HG02943 (cell line): Measurements from ENCODE around the gene SRP68.

Source experiments
- ATAC-seq: cut with Tn5 transposase; IDR thresholded peaks from one replicate; pipeline ENCODE4 v1.9.1; 2021; ENCODE audit warnings: mild to moderate bottlenecking, low read depth, moderate library complexity; ENCODE audit not compliant: unreplicated experiment

SRP68 gene

DNA sequence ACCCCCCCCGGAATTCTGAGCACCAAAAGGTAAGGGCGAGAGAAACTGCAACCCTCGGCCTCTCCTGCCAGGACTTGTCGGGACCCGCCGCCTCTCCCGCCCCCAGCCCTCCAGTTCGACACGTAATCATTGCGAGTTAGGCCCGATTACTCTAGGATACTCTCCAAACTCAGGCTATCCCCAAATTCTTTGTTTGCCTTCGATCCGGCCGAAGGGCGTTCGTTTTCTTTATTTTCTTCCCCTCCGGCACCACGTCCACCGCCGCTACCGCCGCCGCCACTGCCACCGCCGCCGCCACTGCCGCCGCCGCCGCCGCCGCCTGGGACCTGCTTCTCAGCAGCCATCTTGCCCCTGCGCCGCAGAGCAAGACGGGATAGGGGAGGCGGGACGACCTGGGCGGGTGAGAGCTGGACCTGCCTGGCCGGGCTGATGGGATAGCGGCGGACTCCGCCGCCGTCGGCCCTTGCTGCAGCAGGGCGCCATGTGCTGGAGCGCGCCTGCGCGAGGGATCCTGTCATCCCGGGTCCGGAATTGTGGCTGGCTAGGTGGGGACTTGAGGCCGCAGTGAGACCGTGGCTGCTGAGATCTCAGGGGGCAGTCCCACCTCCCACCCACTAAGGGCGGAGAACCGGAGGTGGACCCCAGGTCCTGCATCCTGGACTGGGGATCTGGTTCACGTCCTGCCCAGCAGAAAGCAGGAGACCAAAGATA lies at the start of gene SRP68:
SRP68 (minus strand) TSS at position 370 of the 711 bp plus-strand sequence; CDS start at position 344, 26 bp downstream.
- ATAC-seq, result peak; percentile 68

DNA sequence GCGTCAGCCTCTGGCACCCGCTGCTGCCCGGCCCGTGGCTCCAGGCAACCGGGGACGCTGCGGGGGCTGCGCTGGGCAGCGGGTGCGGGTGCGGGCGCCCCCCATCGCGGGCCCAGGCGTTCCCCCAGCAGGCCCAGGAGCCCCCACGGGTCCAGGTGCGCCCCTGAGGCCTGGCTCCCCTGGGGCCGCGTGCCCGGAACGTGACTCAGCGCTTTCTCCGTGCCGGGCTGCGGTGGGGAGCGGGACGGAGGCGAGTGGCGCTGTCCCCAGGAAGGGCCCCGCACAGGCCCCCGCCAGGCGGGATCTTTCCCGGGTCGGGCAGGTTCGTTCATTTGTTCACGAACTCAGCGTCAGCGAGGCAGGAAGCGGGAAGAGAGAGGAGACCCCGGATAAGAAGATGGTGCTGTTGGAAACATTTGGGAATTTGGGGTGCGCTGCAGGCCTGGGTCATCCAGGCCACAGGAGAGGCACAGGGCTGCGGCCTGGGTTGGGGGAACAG lies 49.7 kb upstream of the SRP68 start:
- ATAC-seq, result no peak

DNA sequence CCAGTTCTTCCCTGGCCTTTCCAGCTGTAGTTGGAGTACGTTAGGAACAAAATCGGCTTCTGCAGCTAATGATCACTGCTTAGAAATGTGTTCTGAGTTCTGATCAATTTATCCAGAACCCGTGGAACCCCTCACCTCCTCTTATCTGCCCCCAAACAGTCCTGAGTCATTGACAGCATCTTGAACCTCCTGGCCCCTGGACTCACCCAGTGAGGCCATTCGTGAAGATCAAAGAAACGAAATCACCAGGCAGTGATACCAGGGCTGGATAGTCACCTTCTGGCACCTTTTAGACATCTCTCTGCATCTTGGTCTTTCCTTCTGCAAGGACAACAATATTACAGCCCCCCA lies 48.3 kb upstream of the SRP68 start:
- no peak for ATAC-seq

DNA sequence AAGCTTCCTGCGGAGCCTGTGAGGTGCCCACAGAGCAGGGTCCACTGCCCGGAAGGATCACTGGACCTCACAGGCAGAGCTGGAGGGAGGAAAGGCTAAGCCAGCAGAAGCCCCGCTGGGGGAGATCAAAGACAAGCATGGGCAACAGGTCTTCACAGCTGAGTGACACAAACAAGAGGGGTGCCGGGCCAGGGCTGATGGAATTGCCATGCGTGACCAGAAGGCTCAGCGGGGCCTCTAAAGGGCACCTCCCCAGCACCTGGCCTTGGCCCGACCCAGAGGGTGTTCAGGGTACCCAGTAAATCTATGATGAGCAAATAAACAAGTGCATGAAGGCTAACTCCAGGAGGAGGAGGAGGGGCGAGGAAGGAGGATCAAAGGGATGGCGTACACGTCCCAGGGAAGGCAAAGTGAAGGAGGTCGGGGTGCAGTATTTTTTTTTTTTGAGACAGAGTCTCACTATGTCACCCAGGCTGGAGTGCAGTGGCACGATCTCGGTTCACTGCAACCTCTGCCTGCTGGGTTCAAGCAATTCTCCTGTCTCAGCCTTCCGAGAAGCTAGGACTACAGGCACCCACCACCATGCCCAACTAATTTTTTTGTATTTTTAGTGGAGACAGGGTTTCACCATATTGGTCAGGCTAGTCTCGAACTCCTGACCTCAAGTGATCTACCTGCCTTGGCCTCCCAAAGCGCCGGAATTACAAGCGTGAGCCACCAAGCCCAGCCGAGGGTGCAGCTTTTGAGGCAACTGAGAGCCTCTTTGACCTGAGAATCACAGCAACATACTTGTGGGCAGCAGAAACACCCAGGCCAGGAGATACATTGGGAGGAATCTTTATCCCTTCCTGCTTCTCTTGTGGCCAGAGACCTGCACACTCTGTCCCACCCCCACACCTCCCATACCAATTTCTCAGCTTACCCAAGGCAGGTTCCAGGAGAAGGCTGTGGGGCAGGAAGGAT lies 47.4 kb upstream of the SRP68 start:
- ATAC-seq, result no peak

DNA sequence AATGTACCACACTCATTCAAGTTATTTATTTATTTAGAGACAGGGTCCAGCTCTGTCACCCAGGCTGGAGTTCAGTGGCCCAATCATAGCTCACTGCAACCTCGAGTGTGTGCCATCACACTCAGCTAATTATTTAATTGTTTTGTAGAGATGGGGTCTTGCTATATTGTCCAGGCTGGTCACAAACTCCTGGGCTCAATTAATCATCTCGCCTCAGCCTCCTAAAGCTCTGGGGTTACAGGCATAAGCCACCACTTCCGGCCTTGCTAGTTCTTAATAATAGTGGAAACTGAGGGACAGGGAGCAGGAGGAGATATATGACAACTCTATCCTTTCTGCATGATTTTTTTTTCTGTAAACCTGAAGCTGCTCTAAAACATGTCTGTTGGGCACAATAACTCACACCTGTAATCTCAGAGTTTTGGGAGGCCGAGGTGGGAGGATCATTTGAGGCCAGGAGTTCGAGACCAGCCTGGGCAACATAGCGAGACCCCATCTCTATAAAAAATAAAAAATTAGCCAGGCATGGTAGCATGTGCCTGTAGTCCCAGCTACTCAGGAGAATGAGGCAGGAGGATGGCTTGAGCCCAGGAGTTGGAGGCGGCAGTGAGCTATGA lies 42.9 kb upstream of the SRP68 start:
- no peak for ATAC-seq

DNA sequence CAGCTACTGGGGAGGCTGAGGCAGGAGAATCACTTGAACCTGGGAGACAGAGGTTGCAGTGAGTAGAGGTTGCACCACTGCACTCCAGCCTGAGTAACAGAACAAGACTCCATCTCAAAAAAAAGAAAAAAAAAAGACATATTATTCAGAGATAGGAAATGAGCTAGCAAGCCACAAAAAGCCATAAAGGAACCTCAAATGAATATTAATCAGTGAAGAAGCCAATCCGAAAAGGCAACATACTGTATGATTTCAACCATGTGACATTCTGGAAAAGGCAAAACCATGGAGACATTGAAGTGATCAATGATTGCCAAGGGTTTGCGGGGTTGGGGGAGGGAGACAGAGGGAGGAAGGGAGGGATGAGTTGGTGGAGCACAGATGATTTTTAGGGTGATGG lies 39.6 kb upstream of the SRP68 start:
- no peak for ATAC-seq

DNA sequence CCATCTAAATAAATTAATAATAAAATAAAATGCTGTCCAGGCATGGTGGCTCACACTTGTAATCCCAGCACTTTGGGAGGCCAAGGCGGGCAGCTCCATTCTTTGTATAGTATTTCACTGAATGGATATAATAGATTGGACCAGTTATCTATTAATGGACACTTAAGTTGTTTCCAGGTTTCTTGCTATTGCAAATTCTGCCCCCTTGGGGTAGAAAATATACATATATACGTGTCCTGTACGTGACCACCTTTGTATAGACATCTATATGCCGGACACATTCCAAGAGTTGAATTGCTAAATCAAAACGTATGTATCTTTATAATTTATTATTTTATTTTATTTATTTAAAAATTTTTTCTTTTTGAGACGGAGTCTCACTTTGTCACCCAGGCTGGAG lies 35.2 kb upstream of the SRP68 start:
- ATAC-seq, result no peak

DNA sequence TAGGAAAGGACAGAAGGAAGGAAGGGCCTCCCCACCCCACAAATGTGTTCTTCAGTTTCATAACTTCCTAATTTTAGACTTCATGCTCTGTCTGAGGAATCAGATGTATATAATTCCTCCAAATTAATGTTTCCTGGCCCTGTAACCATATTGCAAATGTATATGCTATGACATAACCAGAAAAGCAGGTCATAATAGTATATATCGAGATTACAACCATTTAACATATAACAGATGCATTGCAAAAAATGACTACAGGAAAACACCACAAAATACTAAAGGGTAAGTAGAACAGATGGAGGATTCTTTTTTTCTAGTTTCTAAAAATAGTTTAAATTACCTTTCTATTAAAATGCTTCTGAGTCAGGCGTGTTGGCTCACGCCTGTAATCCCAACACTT lies 34.4 kb upstream of the SRP68 start:
- no peak for ATAC-seq

DNA sequence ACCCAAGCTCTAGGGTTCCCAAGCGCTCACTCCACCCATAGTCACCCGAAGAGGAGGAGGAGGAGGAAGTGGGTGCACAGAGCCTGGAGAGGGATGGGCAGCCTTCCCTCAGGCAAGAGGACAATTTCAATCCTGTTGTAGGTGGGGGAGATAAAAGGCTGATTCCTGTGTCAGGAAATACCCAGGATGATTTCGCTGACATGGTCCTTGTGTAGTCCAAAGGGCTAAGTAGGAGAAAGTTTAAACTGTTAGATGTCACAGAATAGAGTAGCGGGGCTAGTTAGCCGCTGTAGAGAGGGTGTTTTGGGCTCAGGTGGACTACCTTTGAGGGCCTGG lies 32.5 kb upstream of the SRP68 start:
- ATAC-seq, result no peak

DNA sequence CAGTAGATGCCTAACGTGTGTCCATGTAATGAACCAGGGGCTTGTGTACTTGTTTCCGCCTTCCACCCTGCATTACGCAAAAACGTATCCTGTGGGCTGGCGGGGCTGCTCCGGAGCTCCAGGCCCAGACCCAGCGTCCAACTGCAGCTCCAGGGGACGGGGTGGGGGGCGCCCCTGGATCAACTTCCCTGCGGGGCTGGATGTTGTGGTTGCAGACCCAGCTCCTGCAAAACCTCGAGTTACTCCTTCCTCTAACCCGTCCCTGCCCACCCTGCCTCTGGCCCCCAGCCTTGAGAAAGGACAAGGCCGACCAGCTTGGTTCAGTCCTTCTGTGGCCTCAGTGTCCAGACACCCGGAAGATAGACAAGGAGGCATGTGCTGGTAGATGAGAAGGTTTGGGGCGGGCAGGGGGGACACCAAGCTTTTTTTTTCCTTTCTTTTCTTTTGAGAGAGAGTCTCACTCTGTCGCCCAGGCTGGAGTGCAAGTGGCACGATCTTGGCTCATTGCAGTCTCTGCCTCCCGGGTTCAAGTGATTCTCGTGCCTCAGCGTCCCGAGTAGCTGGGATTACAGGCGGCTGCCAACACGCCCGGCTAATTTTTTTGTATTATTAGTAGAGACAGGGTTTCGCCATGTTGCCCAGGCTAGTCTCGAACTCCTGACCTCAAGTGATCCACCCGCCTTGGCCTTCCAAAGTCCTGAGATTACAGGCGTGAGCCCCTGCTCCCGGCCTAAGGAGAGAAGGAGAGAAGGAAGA lies 32.0 kb upstream of the SRP68 start:
- ATAC-seq, result no peak

DNA sequence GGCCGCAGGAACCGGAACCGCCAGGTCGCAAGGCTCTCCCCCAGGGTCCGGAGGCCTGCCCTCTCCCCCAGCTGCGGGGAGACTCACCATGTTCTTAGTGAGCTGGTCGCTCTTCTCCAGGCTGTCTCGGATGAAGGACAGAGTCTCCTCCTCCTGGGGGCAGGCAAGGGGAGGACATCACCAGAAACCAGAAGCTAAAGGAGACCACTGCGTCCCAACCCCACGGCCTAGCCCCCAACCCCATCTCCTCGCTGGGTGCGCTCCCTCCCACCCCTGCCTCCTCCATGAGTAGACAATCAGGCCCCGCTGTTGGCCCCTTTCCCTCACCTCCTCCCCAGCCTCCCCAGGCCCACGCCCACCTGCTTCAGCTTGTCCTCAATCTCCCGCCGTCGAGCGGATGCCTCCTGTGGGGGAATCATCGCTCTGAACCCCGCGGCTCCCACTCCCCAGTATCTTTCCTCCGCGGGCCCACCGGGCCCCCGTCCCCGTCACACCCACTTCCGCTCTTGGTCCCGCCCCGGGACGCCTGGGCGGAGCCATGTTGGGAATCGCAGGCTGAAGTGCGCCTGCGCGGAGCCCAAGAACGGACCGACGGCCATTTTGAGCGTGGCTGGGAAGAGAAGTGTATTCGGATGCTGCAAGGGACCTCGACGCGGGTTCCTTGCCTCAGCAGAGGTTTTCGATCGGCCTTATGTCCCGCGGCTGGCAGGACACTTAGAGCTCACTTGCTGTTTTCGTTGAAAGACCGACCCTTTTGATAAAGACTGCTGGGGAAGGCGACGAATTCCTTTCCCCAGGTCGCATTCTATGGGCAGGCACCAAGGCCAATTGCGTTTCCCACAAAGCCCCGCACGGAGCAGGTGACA lies 31.2 kb upstream of the SRP68 start, which contains the start of gene EXOC7:
EXOC7 (minus strand) TSS at position 514 of the 866 bp plus-strand sequence; CDS start at position 419, 95 bp downstream.
- ATAC-seq, result peak; percentile 56

DNA sequence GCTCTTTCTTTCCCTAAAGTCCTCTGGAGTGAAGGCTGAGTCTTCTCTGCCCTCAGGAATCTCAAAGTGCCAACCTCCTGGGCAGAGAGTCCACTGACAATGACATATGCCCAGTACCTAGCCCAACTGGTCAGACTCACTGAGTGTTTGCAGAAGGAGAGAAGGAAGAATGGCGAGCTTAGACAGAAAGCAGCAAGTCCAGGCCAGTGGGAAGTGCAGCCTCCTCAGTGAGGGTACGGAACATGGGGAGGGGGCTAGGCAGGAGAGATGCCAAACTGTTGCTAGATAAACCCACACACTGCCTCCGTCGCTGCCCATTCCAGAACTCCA lies 30.6 kb upstream of the SRP68 start:
- ATAC-seq, result peak; percentile 11

DNA sequence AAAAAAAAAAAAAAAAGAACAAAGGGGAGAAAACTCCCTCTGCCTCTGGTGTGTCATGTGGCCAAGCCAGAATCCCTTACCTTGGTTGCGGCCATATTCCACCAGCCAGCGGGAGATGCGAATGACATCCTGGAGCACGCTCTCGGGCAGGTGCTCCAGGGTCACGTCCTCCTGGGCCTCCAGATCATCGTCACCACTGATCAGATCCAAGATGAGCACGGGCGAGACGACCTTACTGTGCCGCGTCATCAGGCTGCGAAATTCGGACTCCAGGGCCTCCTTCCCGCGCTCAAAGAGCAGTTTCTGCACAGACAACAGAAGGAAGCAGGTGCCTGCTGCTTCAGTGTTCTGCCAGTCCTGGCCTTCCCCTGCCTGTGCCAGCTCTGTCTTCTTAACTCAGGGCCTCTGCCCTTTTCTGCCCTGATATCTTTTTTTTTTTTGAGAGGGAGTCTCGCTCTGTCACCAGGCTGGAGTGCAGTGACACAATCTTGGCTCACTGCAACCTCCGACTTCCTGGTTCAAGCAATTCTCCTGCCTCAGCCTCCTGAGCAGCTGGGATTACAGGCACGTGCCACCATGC lies 25.5 kb upstream of the SRP68 start:
- no peak for ATAC-seq

DNA sequence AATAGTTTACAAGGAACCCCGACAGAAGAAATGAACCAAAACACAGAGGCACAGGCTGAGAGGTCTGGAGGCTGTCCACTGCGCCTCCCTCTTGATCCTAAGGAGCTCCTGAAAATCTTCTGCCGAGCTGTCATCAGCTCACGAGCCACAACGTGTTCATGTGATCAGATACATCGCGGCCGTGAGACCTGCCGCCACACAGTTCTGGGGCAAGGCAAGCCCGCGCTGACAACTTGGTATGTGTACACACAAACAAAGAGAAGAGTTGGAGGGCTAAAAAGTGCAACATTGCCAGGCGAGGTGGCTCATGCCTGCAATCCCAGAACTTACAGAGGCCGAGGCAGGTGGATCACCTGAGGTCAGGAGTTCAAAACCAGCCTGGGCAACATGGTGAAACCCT lies 23.6 kb upstream of the SRP68 start:
- ATAC-seq, result no peak

DNA sequence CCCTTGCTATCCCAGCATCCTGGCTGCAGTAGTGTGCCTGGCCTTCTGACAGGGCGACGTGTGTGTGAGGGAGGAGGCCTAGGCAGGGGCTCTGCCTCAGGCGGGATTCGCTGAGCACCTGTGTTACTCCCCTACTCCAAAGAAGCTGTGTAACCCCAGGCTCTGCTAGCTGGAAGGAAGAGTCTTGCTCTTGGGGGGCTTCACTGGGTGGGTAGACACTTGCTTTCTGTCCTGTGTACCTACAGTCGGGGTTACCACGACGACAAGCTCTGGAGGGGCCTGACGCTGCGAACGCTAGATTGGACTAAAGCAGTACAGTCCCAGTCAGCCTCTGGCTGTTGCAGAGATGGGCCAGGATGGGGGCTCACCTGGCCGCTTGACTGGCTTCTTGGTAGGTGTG lies 21.7 kb upstream of the SRP68 start:
- ATAC-seq, result no peak

DNA sequence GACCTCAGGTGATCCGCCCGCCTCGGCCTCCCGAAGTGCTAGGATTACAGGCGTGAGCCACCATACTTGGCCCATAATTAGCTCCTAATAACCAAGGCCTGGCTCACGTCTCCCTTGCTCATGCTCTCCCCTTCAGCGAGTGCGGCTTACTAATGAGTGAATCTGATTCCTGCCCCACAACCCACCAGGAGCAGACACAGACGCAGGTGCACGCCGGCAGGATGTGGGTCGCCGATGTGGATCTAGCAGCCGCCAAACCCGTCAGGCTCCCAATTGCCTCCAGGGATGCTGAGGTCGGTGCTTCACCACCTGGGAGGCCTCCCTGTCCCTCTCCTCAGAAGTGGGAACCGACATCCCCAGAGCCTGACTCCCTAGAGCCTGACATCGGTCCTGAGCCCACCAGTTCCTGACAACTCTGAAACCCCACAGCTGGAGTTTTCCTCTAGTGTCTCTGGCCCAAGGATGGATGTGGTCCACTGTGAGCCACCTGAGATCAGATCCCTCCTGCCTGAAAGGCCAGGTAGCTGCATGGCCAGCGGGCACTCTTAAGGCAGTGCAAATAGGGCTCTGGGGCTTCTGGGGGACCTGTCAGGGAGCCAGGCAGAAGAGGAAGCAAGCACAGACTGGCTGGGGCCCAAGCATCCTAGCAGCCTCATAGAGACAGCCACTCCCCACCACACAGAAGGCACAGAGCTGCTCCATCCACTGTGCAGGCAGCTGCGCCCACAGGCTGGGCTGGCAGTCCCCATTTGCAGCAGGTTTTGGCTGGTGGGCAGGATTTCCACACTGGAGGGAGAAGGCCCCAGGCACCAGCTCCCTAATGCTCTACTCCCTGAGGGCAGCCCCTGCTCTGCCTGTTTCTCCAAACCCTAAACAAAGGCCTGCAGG lies 20.5 kb upstream of the SRP68 start:
- ATAC-seq, result no peak

DNA sequence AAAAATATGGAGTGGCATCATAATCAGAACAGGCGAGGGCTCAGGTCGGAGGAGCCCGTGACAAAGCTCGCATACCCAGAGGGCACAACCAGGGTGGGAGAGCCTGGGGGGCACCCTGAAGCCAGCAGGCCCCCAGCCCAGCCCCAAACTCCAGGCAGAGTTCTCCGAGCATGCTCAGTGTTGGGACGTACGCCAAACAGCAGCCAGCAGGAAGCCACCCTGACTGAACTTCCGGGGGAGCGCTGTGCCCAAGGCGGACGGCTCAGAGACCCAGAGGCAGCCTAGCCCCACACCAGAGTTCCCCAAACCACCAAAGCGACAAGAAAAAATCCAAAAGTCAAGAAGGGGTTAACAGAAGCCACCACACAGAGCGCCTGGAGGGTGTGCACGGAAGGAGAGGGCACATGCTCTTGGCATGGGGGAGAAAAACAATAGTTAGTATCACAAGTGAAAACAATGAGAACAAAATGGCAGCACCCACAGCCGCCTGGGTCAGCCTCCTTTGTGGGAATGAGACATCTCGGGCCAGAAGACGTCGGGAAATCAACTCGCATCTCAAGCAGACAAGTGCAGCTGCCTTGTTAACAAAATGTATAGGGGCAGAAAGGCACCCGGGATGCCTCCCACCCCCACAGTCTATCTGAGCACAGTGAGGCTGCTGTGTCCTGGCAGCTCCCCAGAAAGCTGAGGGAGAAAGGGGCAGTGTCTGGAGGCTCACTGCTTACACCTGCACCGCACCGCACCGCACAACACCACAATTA lies 19.4 kb upstream of the SRP68 start:
- ATAC-seq, result no peak
